Tibial artery (tissue), 4 donors: ENCODE data around the gene STARD4.

ENCODE experiments used
- DNase-seq, 2 donors: peaks; one replicate each; pipeline ENCODE4 v3.0.0-alpha.2; 2019
- H3K27ac ChIP-seq, 2 donors: fragments of 200-600 bp; sonication (generic) in 1 of 2; 1 replicate in 1 of 2; 2 replicates in 1 of 2; pipeline ENCODE4 v1.5.1; 2018 to 2019; ENCODE audit warnings: mild to moderate bottlenecking in 1 of 2
- H3K27me3 ChIP-seq, 2 donors: fragments of 200-600 bp; sonication (generic) in 1 of 2; one replicate each; pipeline versions ENCODE4 v1.5.1 to v1.6.0; 2016 to 2019
- H3K36me3 ChIP-seq, 3 donors: fragments of 200-600 bp; sonication (generic) in 2 of 3; one replicate each; pipeline ENCODE4 v1.5.1; 2016 to 2019; ENCODE audit warnings: mild to moderate bottlenecking in 2 of 3
- H3K4me1 ChIP-seq, 4 donors: fragments of 200-600 bp; sonication (generic) in 2 of 4; 1 replicate in 3 of 4; 2 replicates in 1 of 4; pipeline ENCODE4 v1.5.1; 2016 to 2019
- H3K4me3 ChIP-seq, 2 donors: fragments of 200-600 bp; sonication (generic) in 1 of 2; 1 replicate in 1 of 2; 2 replicates in 1 of 2; pipeline ENCODE4 v1.5.1; 2018 to 2019; ENCODE audit warnings: mild to moderate bottlenecking in 2 of 2
- H3K9me3 ChIP-seq, 3 donors: fragments of 200-600 bp; sonication (generic) in 1 of 3; one replicate each; pipeline ENCODE4 v1.5.1; 2016 to 2019
- CTCF ChIP-seq, 2 experiments: fragments of 200-600 bp in 1 of 2; fragments of 450-650 bp in 1 of 2; IDR thresholded peaks; one replicate each; pipeline ENCODE4 v1.5.1; 2017 to 2019; ENCODE audit warnings: antibody characterized with exemption in 2 of 2, mild to moderate bottlenecking in 1 of 2, moderate library complexity in 1 of 2
- intact Hi-C: fragments of 100-400 bp; cut with DNase I; formaldehyde crosslinking; loops from one replicate; pipeline ENCODE4 v1.15.0; 2023; ENCODE audit warnings: low total_unique reads

Gene STARD4

DNA sequence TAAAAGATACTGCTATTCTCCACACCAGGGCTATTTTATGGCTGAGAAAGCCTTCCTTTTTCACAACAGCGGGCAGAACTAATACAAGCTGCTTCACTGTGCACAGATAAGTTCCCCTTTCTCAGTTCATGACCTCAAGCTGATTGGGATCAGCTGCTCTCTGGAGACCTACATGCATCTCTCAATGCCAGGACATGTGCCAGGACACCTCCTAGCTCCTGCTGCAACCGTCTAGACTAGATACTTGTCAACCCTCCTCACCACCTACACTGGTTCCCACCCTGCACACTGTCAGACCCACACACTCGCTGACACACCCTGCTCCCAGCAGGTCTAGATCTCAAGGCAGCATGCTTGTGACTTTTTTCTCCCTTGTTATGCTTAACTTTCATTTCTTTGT, 39.8 kb downstream of the STARD4 start:
- no peaks in the 10 kb centered on the region for H3K27me3 ChIP-seq
- no peaks in the 10 kb centered on the region for H3K9me3 ChIP-seq
- intact Hi-C loops = no loop called here
- DNase-seq = no peak
- no peak for TF ChIP-seq CTCF (IDR thresholded peaks at IDR 0.05)
- no peaks in the 10 kb centered on the region for H3K36me3 ChIP-seq
- no peak overlapping the region for H3K27ac ChIP-seq
- H3K4me3 ChIP-seq = no peak overlapping the region
- H3K4me1 ChIP-seq = no peaks in the 10 kb centered on the region

DNA sequence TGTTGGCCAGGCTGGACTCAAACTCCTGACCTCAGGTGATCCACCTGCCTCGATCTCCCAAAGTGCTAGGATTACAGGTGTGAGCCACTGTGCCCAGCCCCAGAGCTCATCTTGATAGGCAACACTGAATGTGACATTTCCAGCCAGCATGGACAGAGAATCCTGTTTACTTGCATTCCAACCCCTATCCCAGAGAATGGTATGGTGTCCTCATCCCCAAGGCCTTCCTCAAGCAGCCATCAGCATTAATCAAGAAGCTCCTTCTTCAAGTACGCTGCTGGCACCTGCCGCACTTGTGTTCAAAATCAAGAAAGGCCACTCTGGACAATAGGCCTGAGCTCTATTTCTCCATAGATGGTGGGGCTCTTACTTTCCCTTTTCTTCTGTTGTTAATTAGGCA, 40.2 kb downstream of the STARD4 start:
- H3K27me3 ChIP-seq = no peaks in the 10 kb centered on the region
- DNase-seq = no peak
- H3K9me3 ChIP-seq = no peaks in the 10 kb centered on the region
- no peak overlapping the region for H3K27ac ChIP-seq
- intact Hi-C loops = no loop called here
- no peaks in the 10 kb centered on the region for H3K36me3 ChIP-seq
- no peak for TF ChIP-seq CTCF (IDR thresholded peaks at IDR 0.05)
- H3K4me3 ChIP-seq = no peak overlapping the region
- H3K4me1 ChIP-seq = no peaks in the 10 kb centered on the region

- H3K9me3 ChIP-seq = no peaks in the 10 kb centered on the region
- no peak for DNase-seq
- no peak overlapping the region for H3K27ac ChIP-seq
- no peaks in the 10 kb centered on the region for H3K4me1 ChIP-seq
- H3K4me3 ChIP-seq = no peak overlapping the region
- no peaks in the 10 kb centered on the region for H3K27me3 ChIP-seq
- H3K36me3 ChIP-seq = no peaks in the 10 kb centered on the region
- TF ChIP-seq CTCF (IDR thresholded peaks at IDR 0.05) = no peak
- intact Hi-C loops = no loop called here
Measured at GRCh38 chr5:111469903-111470302, 42.4 kb downstream of the STARD4 start.

DNA sequence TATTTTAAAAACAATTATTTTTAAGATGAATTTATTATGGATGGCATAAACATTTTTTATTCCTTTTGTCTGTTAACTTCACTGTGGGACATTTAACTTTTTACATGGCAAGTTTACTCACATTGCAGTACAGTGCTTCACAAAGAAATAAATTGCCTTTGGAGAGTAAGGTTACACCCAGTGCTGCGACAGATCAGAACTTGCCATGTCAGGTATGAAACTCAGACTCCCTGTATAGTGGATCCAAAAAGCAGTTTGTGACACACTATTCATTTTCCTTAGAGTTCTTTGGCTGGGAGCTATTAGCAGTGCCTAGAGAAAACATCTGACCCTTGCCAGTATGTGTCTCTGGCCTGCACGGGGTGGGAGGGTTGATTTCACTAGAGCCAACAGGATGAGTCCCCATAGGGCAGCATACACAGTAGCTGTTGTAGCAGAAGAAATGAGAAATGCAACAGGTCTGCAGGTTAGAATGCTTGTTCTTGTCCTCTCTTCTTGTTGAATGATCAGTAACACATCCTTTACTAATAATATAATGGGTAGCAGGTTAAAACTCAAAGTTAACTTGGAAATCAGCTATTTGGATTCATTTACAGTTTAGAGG, 42.9 kb downstream of the STARD4 start:
- H3K4me1 ChIP-seq = no peaks in the 10 kb centered on the region
- TF ChIP-seq CTCF (IDR thresholded peaks at IDR 0.05) = no peak
- H3K27me3 ChIP-seq = no peaks in the 10 kb centered on the region
- intact Hi-C loops = no loop called here
- H3K9me3 ChIP-seq = no peaks in the 10 kb centered on the region
- no peak overlapping the region for H3K4me3 ChIP-seq
- no peak overlapping the region for H3K27ac ChIP-seq
- no peak for DNase-seq
- no peaks in the 10 kb centered on the region for H3K36me3 ChIP-seq

GRCh38 chr5:111463311-111463710, 49.0 kb downstream of the STARD4 start:
- no peaks in the 10 kb centered on the region for H3K9me3 ChIP-seq
- no peaks in the 10 kb centered on the region for H3K27me3 ChIP-seq
- no peak overlapping the region for H3K4me3 ChIP-seq
- no peak overlapping the region for H3K27ac ChIP-seq
- intact Hi-C loops = no loop called here
- H3K4me1 ChIP-seq = no peaks in the 10 kb centered on the region
- no peak for TF ChIP-seq CTCF (IDR thresholded peaks at IDR 0.05)
- H3K36me3 ChIP-seq = no peaks in the 10 kb centered on the region
- no peak for DNase-seq

GRCh38 chr5:111461934-111462333, 50.4 kb downstream of the STARD4 start:
- no peaks in the 10 kb centered on the region for H3K36me3 ChIP-seq
- H3K27ac ChIP-seq = no peak overlapping the region
- TF ChIP-seq CTCF (IDR thresholded peaks at IDR 0.05) = no peak
- no peak for DNase-seq
- no peaks in the 10 kb centered on the region for H3K9me3 ChIP-seq
- no peaks in the 10 kb centered on the region for H3K4me1 ChIP-seq
- intact Hi-C loops = no loop called here
- H3K4me3 ChIP-seq = no peak overlapping the region
- H3K27me3 ChIP-seq = no peaks in the 10 kb centered on the region
